MM.1S (cell line): ENCODE measurements around the gene VEGFC.

ENCODE experiments used
- DNase-seq: peaks from one replicate; pipeline ENCODE4 v3.0.0-alpha.2; 2015
- H2AFZ ChIP-seq: fragments of 300-600 bp; sonication (generic); 2 replicates; pipeline ENCODE4 v1.6.0; 2016; ENCODE audit warnings: antibody characterized with exemption, low read length
- H3F3A ChIP-seq: fragments of 300-600 bp; sonication (generic); 2 replicates; pipeline ENCODE4 v1.6.1; 2016; ENCODE audit warnings: mild to moderate bottlenecking, antibody characterized with exemption, low read length, moderate library complexity, mixed read lengths; ENCODE audit not compliant: insufficient read depth
- H3K27ac ChIP-seq: fragments of 300-600 bp; sonication (generic); 2 replicates; pipeline ENCODE4 v1.5.1; 2016; ENCODE audit warnings: mild to moderate bottlenecking, low read length
- H3K27me3 ChIP-seq: fragments of 300-600 bp; sonication (generic); replicated peaks from 2 replicates; pipeline ENCODE4 v1.6.0; 2016; ENCODE audit warnings: low read length; ENCODE audit not compliant: insufficient read depth
- H3K36me3 ChIP-seq: fragments of 300-600 bp; sonication (generic); replicated peaks from 2 replicates; pipeline ENCODE4 v1.6.1; 2016; ENCODE audit warnings: mild to moderate bottlenecking, low read length, mixed read lengths; ENCODE audit not compliant: insufficient read depth
- H3K4me1 ChIP-seq: fragments of 300-600 bp; sonication (generic); 2 replicates; pipeline ENCODE4 v1.6.1; 2016; ENCODE audit warnings: low read length, mixed read lengths
- H3K4me2 ChIP-seq: fragments of 300-600 bp; sonication (generic); 2 replicates; pipeline ENCODE4 v1.6.0; 2016; ENCODE audit warnings: low read depth, low read length
- H3K4me3 ChIP-seq: fragments of 300-600 bp; sonication (generic); 2 replicates; pipeline ENCODE4 v1.5.1; 2016; ENCODE audit warnings: low read length, mixed read lengths
- H3K79me2 ChIP-seq: fragments of 300-600 bp; sonication (generic); 2 replicates; pipeline ENCODE4 v1.6.1; 2016; ENCODE audit warnings: mixed run types, low read length, mixed read lengths
- H3K9ac ChIP-seq: fragments of 300-600 bp; sonication (generic); 2 replicates; pipeline ENCODE4 v1.6.1; 2016; ENCODE audit warnings: low read length, mixed read lengths
- H3K9me2 ChIP-seq: fragments of 300-600 bp; sonication (generic); replicated peaks from 2 replicates; pipeline ENCODE4 v1.6.1; 2016; ENCODE audit warnings: mild to moderate bottlenecking, low read length, mixed read lengths; ENCODE audit not compliant: insufficient read depth
- H3K9me3 ChIP-seq: fragments of 300-600 bp; sonication (generic); replicated peaks from 2 replicates; pipeline ENCODE4 v1.6.1; 2016; ENCODE audit warnings: mild to moderate bottlenecking, low read length, mixed read lengths; ENCODE audit not compliant: insufficient read depth
- H4K20me1 ChIP-seq: fragments of 300-600 bp; sonication (generic); 2 replicates; pipeline ENCODE4 v1.6.1; 2016; ENCODE audit warnings: mild to moderate bottlenecking, low read length, moderate library complexity, mixed read lengths; ENCODE audit not compliant: insufficient read depth
- CTCF ChIP-seq: fragments of 300-600 bp; sonication (generic); IDR thresholded peaks from 2 replicates; pipeline ENCODE4 v1.5.1; 2016; ENCODE audit warnings: antibody characterized with exemption, low read length, mixed read lengths
- EZH2 ChIP-seq: fragments of 300-600 bp; sonication (generic); optimal IDR thresholded peaks from 2 replicates; pipeline ENCODE3; 2017; ENCODE audit warnings: low read depth, mild to moderate bottlenecking, antibody characterized with exemption, low read length, mixed read lengths
- EZH2phosphoT487 ChIP-seq: fragments of 300-600 bp; sonication (generic); IDR thresholded peaks from 2 replicates; pipeline ENCODE4 v1.6.1; 2018; ENCODE audit warnings: antibody characterized with exemption, low read length

The VEGFC gene

GRCh38 chr4:176642472-176642871 is 150.2 kb downstream of the VEGFC start:
- no peaks in the 10 kb centered on the region for H3K9me2 ChIP-seq
- no peaks in the 10 kb centered on the region for H4K20me1 ChIP-seq
- no peak for DNase-seq
- no peaks in the 10 kb centered on the region for H3K4me1 ChIP-seq
- no peak overlapping the region for H3K27ac ChIP-seq
- H2AFZ ChIP-seq = no peak overlapping the region
- H3K36me3 ChIP-seq = no peaks in the 10 kb centered on the region
- TF ChIP-seq EZH2phosphoT487 (no peak), EZH2 (no peak), CTCF (no peak)
- no peaks in the 10 kb centered on the region for H3K9me3 ChIP-seq
- H3K9ac ChIP-seq = no peak overlapping the region
- no peak overlapping the region for H3K4me2 ChIP-seq
- no peaks in the 10 kb centered on the region for H3K79me2 ChIP-seq
- no peak overlapping the region for H3K4me3 ChIP-seq
- no peaks in the 10 kb centered on the region for H3F3A ChIP-seq
- no peaks in the 10 kb centered on the region for H3K27me3 ChIP-seq

- TF ChIP-seq CTCF = no peak
- no peak for TF ChIP-seq EZH2phosphoT487
- TF ChIP-seq EZH2 = no peak
These were observed 151.5 kb downstream of the VEGFC start for GRCh38 chr4:176641237-176641636.

GRCh38 chr4:176638992-176639391 is 153.7 kb downstream of the VEGFC start:
- no peaks in the 10 kb centered on the region for H3K36me3 ChIP-seq
- H3K4me2 ChIP-seq = no peak overlapping the region
- no peaks in the 10 kb centered on the region for H3K27me3 ChIP-seq
- H4K20me1 ChIP-seq = no peaks in the 10 kb centered on the region
- no peaks in the 10 kb centered on the region for H3K9me2 ChIP-seq
- DNase-seq = no peak
- H3F3A ChIP-seq = no peaks in the 10 kb centered on the region
- no peaks in the 10 kb centered on the region for H3K9me3 ChIP-seq
- TF ChIP-seq CTCF = no peak
- no peak for TF ChIP-seq EZH2
- TF ChIP-seq EZH2phosphoT487 = no peak
- no peak overlapping the region for H3K4me3 ChIP-seq
- no peaks in the 10 kb centered on the region for H3K79me2 ChIP-seq
- H2AFZ ChIP-seq = no peak overlapping the region
- H3K9ac ChIP-seq = no peak overlapping the region
- H3K27ac ChIP-seq = no peak overlapping the region
- no peaks in the 10 kb centered on the region for H3K4me1 ChIP-seq

More at GRCh38 chr4:176641237-176641636, 151.5 kb downstream of the VEGFC start:
- Histone ChIP-seq H3F3A (no peaks in the 10 kb centered on the region), H3K9ac (no peak overlapping the region), H3K4me3 (no peak overlapping the region), H3K79me2 (no peaks in the 10 kb centered on the region), H3K36me3 (no peaks in the 10 kb centered on the region), H3K4me2 (no peak overlapping the region), H2AFZ (no peak overlapping the region), H4K20me1 (no peaks in the 10 kb centered on the region), H3K9me2 (no peaks in the 10 kb centered on the region), H3K4me1 (no peaks in the 10 kb centered on the region), H3K27ac (no peak overlapping the region), H3K9me3 (no peaks in the 10 kb centered on the region), H3K27me3 (no peaks in the 10 kb centered on the region)
- no peak for DNase-seq
